Measurements from ENCODE around the gene CYTH4. TPM values are rescaled to one million over a fixed set of nuclear protein-coding genes. Genes with fewer than 3 reads are reported as not detected.

The CYTH4 gene
- total and polyA plus RNA-seq, 2 donors = 24.7 to 54.6 TPM

DNA sequence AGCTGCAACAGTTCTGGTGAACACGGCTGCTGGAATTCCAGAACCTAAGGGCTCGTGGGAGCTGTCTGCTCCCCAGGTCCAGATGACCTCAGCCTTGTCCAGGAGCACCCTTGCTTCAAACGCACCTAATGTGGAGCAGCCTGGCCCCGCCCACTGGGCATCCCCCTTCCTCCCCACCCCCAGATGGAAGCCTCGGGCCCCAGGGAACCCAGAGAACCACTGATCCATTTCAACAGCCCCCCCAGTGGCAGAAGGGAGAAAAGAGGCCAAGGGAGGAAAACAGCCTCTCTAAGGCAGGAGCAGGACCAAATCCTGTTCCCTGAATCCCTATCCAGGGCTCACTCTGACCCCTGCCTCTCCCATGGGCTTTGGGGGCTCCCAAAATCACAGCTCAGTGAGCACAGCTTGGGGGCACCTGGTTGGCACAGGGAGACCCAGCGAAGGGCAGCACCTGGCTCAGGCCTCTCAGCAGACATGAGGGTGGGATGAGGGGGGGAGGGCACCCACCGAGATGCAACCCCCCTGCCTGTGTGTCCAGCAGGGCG is 1.2 kb downstream of the CYTH4 start:
- H3K27ac ChIP-seq (ENCODE audit: low read depth in 1 of 2, low read length in 1 of 2) = peak overlapping the region; percentile 56 to 89
- peak in 3 of 9 donors; percentile 56 to 71 (median 64) for DNase-seq (ENCODE audit: low read depth in 6 of 9, low spot score in 9 of 9)
- 37% methylated on average over 8 of the region's 8 CpGs for WGBS
- peak overlapping the region; percentile 60 to 65 for H3K4me3 ChIP-seq (ENCODE audit: low read length in 2 of 2)
- peaks cover 29 to 81% of the 10 kb centered on the region in 2 donors for H3K4me1 ChIP-seq (ENCODE audit: control insufficient read depth in 2 of 2, insufficient read depth in 2 of 2, low read length in 2 of 2)
- peaks cover 12 to 19% of the 10 kb centered on the region in 2 donors for H3K36me3 ChIP-seq (ENCODE audit: control insufficient read depth in 2 of 2, insufficient read depth in 2 of 2, low read length in 1 of 2)
- H3K27me3 ChIP-seq (ENCODE audit: control insufficient read depth in 2 of 2, insufficient read depth in 1 of 2, low read length in 1 of 2) = no peaks in the 10 kb centered on the region
- H3K9me3 ChIP-seq (ENCODE audit: control insufficient read depth in 2 of 2, insufficient read depth in 1 of 2, low read length in 1 of 2) = no peaks in the 10 kb centered on the region

- DNase-seq (ENCODE audit: low read depth in 6 of 9, low spot score in 9 of 9) = no peak
- H3K9me3 ChIP-seq (ENCODE audit: control insufficient read depth in 2 of 2, insufficient read depth in 1 of 2, low read length in 1 of 2) = no peaks in the 10 kb centered on the region
Measured at GRCh38 chr22:37284126-37284804, 2.0 kb downstream of the CYTH4 start.

DNA sequence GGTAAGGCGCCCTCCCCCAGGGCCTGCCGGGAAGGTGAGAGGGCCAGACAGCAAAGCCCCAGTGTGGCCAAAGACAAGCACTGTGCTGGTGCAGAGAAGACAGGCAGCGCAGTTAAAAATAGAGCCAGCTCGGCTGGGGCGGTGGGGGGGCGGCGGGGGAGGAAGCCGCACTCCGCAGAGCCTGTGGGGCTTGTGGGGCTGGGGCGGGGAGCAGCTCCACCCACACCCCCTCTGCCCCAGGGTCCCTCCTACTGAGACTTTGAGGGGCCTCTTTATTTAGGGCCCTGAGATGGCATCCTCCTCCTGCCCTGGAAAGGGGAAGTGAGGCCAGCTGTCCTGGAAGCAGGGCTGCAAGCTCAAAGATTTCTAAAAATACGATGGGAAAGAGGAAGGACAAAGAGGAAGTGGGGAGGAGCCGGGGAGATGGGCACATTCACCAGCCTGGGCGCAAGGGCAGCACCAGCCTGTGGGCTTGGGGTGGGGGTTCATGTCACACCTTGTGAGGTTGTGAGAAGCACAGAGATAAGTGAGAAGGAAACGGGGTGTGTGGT is 2.6 kb downstream of the CYTH4 start:
- no peaks in the 10 kb centered on the region for H3K9me3 ChIP-seq (ENCODE audit: control insufficient read depth in 2 of 2, insufficient read depth in 1 of 2, low read length in 1 of 2)
- peak in 5 of 9 donors; percentile 56 to 80 (median 64) for DNase-seq (ENCODE audit: low read depth in 6 of 9, low spot score in 9 of 9)
- H3K27ac ChIP-seq (ENCODE audit: low read depth in 1 of 2, low read length in 1 of 2) = peak overlapping the region; percentile 75 to 89
- WGBS = 6% methylated on average over 14 of the region's 14 CpGs
- peaks cover 17 to 19% of the 10 kb centered on the region in 2 donors for H3K36me3 ChIP-seq (ENCODE audit: control insufficient read depth in 2 of 2, insufficient read depth in 2 of 2, low read length in 1 of 2)
- H3K4me1 ChIP-seq (ENCODE audit: control insufficient read depth in 2 of 2, insufficient read depth in 2 of 2, low read length in 2 of 2) = peaks cover 26 to 75% of the 10 kb centered on the region in 2 donors
- H3K4me3 ChIP-seq (ENCODE audit: low read length in 2 of 2) = peak overlapping the region; percentile 60 to 65
- H3K27me3 ChIP-seq (ENCODE audit: control insufficient read depth in 2 of 2, insufficient read depth in 1 of 2, low read length in 1 of 2) = no peaks in the 10 kb centered on the region

More at GRCh38 chr22:37284126-37284804, 2.0 kb downstream of the CYTH4 start:
- Histone ChIP-seq H3K36me3 (ENCODE audit: control insufficient read depth in 2 of 2, insufficient read depth in 2 of 2, low read length in 1 of 2) (peaks cover 12 to 19% of the 10 kb centered on the region in 2 donors), H3K4me1 (ENCODE audit: control insufficient read depth in 2 of 2, insufficient read depth in 2 of 2, low read length in 2 of 2) (peaks cover 26 to 78% of the 10 kb centered on the region in 2 donors), H3K27ac (ENCODE audit: low read depth in 1 of 2, low read length in 1 of 2) (peak overlapping the region; percentile 75 to 89), H3K4me3 (ENCODE audit: low read length in 2 of 2) (peak overlapping the region; percentile 60 to 65), H3K27me3 (ENCODE audit: control insufficient read depth in 2 of 2, insufficient read depth in 1 of 2, low read length in 1 of 2) (no peaks in the 10 kb centered on the region)
- WGBS = 15% methylated on average over 9 of the region's 9 CpGs

GRCh38 chr22:37285937-37286336 is 3.6 kb downstream of the CYTH4 start:
- DNase-seq (ENCODE audit: low read depth in 6 of 9, low spot score in 9 of 9) = no peak

GRCh38 chr22:37287550-37287951 is 5.2 kb downstream of the CYTH4 start:
- Histone ChIP-seq H3K27me3 (ENCODE audit: control insufficient read depth in 2 of 2, insufficient read depth in 1 of 2, low read length in 1 of 2) (no peaks in the 10 kb centered on the region), H3K4me3 (ENCODE audit: low read length in 2 of 2) (no peak overlapping the region), H3K36me3 (ENCODE audit: control insufficient read depth in 2 of 2, insufficient read depth in 2 of 2, low read length in 1 of 2) (peaks cover 24 to 27% of the 10 kb centered on the region in 2 donors), H3K9me3 (ENCODE audit: control insufficient read depth in 2 of 2, insufficient read depth in 1 of 2, low read length in 1 of 2) (peaks cover 0 to 13% of the 10 kb centered on the region in 2 donors), H3K27ac (ENCODE audit: low read depth in 1 of 2, low read length in 1 of 2) (no peak overlapping the region), H3K4me1 (ENCODE audit: control insufficient read depth in 2 of 2, insufficient read depth in 2 of 2, low read length in 2 of 2) (peaks cover 28 to 74% of the 10 kb centered on the region in 2 donors)
- DNase-seq (ENCODE audit: low read depth in 6 of 9, low spot score in 9 of 9) = no peak
- 91% methylated on average over 10 of the region's 10 CpGs for WGBS

More at GRCh38 chr22:37285937-37286336, 3.6 kb downstream of the CYTH4 start:
- H3K36me3 ChIP-seq (ENCODE audit: control insufficient read depth in 2 of 2, insufficient read depth in 2 of 2, low read length in 1 of 2) = peaks cover 18 to 19% of the 10 kb centered on the region in 2 donors
- no peaks in the 10 kb centered on the region for H3K9me3 ChIP-seq (ENCODE audit: control insufficient read depth in 2 of 2, insufficient read depth in 1 of 2, low read length in 1 of 2)
- no peak overlapping the region for H3K4me3 ChIP-seq (ENCODE audit: low read length in 2 of 2)
- H3K4me1 ChIP-seq (ENCODE audit: control insufficient read depth in 2 of 2, insufficient read depth in 2 of 2, low read length in 2 of 2) = peaks cover 29 to 81% of the 10 kb centered on the region in 2 donors
- no peak overlapping the region for H3K27ac ChIP-seq (ENCODE audit: low read depth in 1 of 2, low read length in 1 of 2)
- no peaks in the 10 kb centered on the region for H3K27me3 ChIP-seq (ENCODE audit: control insufficient read depth in 2 of 2, insufficient read depth in 1 of 2, low read length in 1 of 2)
- WGBS = 96% methylated on average over 10 of the region's 10 CpGs

GRCh38 chr22:37288521-37288920 is 6.2 kb downstream of the CYTH4 start:
- no peak overlapping the region for H3K4me3 ChIP-seq (ENCODE audit: low read length in 2 of 2)
- peaks cover 21 to 65% of the 10 kb centered on the region in 2 donors for H3K4me1 ChIP-seq (ENCODE audit: control insufficient read depth in 2 of 2, insufficient read depth in 2 of 2, low read length in 2 of 2)
- H3K27ac ChIP-seq (ENCODE audit: low read depth in 1 of 2, low read length in 1 of 2) = no peak overlapping the region
- peaks cover 33 to 36% of the 10 kb centered on the region in 2 donors for H3K36me3 ChIP-seq (ENCODE audit: control insufficient read depth in 2 of 2, insufficient read depth in 2 of 2, low read length in 1 of 2)
- no peak for DNase-seq (ENCODE audit: low read depth in 6 of 9, low spot score in 9 of 9)
- WGBS = 92% methylated on average over 7 of the region's 7 CpGs
- H3K27me3 ChIP-seq (ENCODE audit: control insufficient read depth in 2 of 2, insufficient read depth in 1 of 2, low read length in 1 of 2) = no peaks in the 10 kb centered on the region
- H3K9me3 ChIP-seq (ENCODE audit: control insufficient read depth in 2 of 2, insufficient read depth in 1 of 2, low read length in 1 of 2) = peaks cover 0 to 16% of the 10 kb centered on the region in 2 donors

- Histone ChIP-seq H3K4me3 (ENCODE audit: low read length in 2 of 2) (no peak overlapping the region), H3K27ac (ENCODE audit: low read depth in 1 of 2, low read length in 1 of 2) (no peak overlapping the region), H3K27me3 (ENCODE audit: control insufficient read depth in 2 of 2, insufficient read depth in 1 of 2, low read length in 1 of 2) (no peaks in the 10 kb centered on the region), H3K4me1 (ENCODE audit: control insufficient read depth in 2 of 2, insufficient read depth in 2 of 2, low read length in 2 of 2) (peaks cover 14 to 57% of the 10 kb centered on the region in 2 donors), H3K36me3 (ENCODE audit: control insufficient read depth in 2 of 2, insufficient read depth in 2 of 2, low read length in 1 of 2) (peaks cover 34 to 38% of the 10 kb centered on the region in 2 donors), H3K9me3 (ENCODE audit: control insufficient read depth in 2 of 2, insufficient read depth in 1 of 2, low read length in 1 of 2) (peaks cover 0 to 17% of the 10 kb centered on the region in 2 donors)
- DNase-seq (ENCODE audit: low read depth in 6 of 9, low spot score in 9 of 9) = no peak
- 96% methylated on average over 7 of the region's 7 CpGs for WGBS
Measured at GRCh38 chr22:37289156-37289735, 6.9 kb downstream of the CYTH4 start.

DNA sequence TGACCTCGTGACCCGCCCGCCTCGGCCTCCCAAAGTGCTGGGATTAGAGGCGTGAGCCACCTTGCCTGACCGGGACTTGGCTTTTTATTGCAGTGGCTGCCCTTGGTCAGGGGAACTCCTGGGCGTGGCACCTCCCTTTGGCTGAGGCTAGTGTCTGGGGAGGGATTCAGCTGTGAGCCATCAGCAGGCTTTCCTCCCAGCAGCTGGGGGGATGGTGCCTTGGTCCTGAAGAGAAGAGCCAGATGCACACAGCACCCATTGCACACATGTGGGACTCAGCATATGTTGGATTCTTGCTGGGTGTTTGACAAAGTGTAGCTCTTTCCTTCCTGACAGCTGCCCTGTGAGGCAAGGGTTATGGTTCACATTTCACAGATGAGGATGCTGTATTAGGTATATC is 8.4 kb downstream of the CYTH4 start:
- peaks cover 0 to 25% of the 10 kb centered on the region in 2 donors for H3K9me3 ChIP-seq (ENCODE audit: control insufficient read depth in 2 of 2, insufficient read depth in 1 of 2, low read length in 1 of 2)
- DNase-seq (ENCODE audit: low read depth in 6 of 9, low spot score in 9 of 9) = no peak
- no peak overlapping the region for H3K4me3 ChIP-seq (ENCODE audit: low read length in 2 of 2)
- peaks cover 37 to 44% of the 10 kb centered on the region in 2 donors for H3K36me3 ChIP-seq (ENCODE audit: control insufficient read depth in 2 of 2, insufficient read depth in 2 of 2, low read length in 1 of 2)
- H3K4me1 ChIP-seq (ENCODE audit: control insufficient read depth in 2 of 2, insufficient read depth in 2 of 2, low read length in 2 of 2) = peaks cover 17 to 57% of the 10 kb centered on the region in 2 donors
- 93% methylated on average over 7 of the region's 7 CpGs for WGBS
- no peaks in the 10 kb centered on the region for H3K27me3 ChIP-seq (ENCODE audit: control insufficient read depth in 2 of 2, insufficient read depth in 1 of 2, low read length in 1 of 2)
- peak overlapping the region; percentile 8 to 43 for H3K27ac ChIP-seq (ENCODE audit: low read depth in 1 of 2, low read length in 1 of 2)
